SK-N-MC (cell line): ENCODE measurements around the gene GLRX2.
"Not testable (repeated sequence)": the region's sequence is repeated elsewhere in the genome, so short reads cannot be mapped to it uniquely, and the experiment has no call there.

Source experiments
- DNase-seq: peaks from one replicate; pipeline ENCODE4 v3.0.0-alpha.2; 2011; ENCODE audit warnings: low read depth, low spot score
- H3K27ac ChIP-seq: fragments of 200-600 bp; sonication (generic); 2 replicates; pipeline ENCODE4 v1.5.1; 2016; ENCODE audit warnings: mixed run types
- H3K36me3 ChIP-seq: fragments of 200-600 bp; sonication (generic); 2 replicates; pipeline ENCODE4 v1.6.1; 2017; ENCODE audit warnings: antibody characterized with exemption, low read length, mixed read lengths; ENCODE audit not compliant: insufficient read depth
- H3K4me3 ChIP-seq: fragments of 200-600 bp; sonication (generic); 2 replicates; pipeline ENCODE4 v1.5.1; 2016
- H3K9ac ChIP-seq: fragments of 200-600 bp; sonication (generic); 2 replicates; pipeline ENCODE4 v1.8.0; 2017; ENCODE audit warnings: mixed run types, mixed read lengths; ENCODE audit not compliant: insufficient read length
- H3K9me3 ChIP-seq: fragments of 200-600 bp; sonication (generic); 2 replicates; pipeline ENCODE4 v1.6.1; 2017; ENCODE audit warnings: low read depth, mild to moderate bottlenecking, antibody characterized with exemption, low read length, moderate library complexity, mixed read lengths
- EZH2 ChIP-seq: fragments of 200-600 bp; sonication (generic); IDR thresholded peaks from one replicate; pipeline ENCODE4 v1.6.1; 2017; ENCODE audit warnings: antibody characterized with exemption
- FOXP2 ChIP-seq: optimal IDR thresholded peaks from 2 replicates; pipeline ENCODE3; 2011; ENCODE audit warnings: mild to moderate bottlenecking, moderate library complexity; ENCODE audit not compliant: insufficient read depth; ENCODE audit errors: extremely low read length, control extremely low read depth
- POLR2AphosphoS5 ChIP-seq: IDR thresholded peaks from 2 replicates; pipeline ENCODE4 v1.6.1; 2012; ENCODE audit warnings: mild to moderate bottlenecking, low read depth, low read length, borderline replicate concordance

Gene GLRX2

DNA sequence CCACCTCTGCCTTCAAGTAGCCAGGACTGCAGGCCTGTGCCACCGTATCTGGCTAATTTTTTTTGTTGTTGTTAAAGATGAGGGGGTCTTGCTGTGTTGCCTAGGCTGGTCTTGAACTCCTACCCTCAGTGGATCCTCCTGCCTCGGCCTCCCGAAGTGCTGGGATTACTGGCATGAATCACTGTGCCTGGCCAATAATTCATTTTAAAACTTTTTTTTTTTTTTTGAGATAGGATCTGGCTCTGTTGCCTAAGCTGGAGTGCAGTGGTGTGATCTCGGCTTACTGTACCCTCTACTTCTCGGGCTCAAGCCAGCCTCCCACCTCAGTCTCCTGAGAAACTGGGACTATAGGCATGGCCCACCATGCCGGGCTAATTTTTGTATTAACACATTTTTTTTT, 20.2 kb upstream of the GLRX2 start:
- peaks cover 56% of the 10 kb centered on the region for H3K36me3 ChIP-seq
- no peaks in the 10 kb centered on the region for H3K9me3 ChIP-seq
- no peak overlapping the region for H3K9ac ChIP-seq
- H3K4me3 ChIP-seq, result no peak overlapping the region
- no peak for DNase-seq
- TF ChIP-seq POLR2AphosphoS5 (no peak), FOXP2 (no peak), EZH2 (no peak)
- no peak overlapping the region for H3K27ac ChIP-seq

GRCh38 chr1:193123751-193124150, 18.5 kb upstream of the GLRX2 start:
- Histone ChIP-seq H3K9me3 (no peaks in the 10 kb centered on the region), H3K27ac (no peak overlapping the region), H3K36me3 (peaks cover 41% of the 10 kb centered on the region), H3K9ac (peak overlapping the region; percentile 62), H3K4me3 (peak overlapping the region; percentile 84)
- no peak for DNase-seq
- TF ChIP-seq FOXP2 (no peak), EZH2 (no peak), POLR2AphosphoS5 (no peak)

DNA sequence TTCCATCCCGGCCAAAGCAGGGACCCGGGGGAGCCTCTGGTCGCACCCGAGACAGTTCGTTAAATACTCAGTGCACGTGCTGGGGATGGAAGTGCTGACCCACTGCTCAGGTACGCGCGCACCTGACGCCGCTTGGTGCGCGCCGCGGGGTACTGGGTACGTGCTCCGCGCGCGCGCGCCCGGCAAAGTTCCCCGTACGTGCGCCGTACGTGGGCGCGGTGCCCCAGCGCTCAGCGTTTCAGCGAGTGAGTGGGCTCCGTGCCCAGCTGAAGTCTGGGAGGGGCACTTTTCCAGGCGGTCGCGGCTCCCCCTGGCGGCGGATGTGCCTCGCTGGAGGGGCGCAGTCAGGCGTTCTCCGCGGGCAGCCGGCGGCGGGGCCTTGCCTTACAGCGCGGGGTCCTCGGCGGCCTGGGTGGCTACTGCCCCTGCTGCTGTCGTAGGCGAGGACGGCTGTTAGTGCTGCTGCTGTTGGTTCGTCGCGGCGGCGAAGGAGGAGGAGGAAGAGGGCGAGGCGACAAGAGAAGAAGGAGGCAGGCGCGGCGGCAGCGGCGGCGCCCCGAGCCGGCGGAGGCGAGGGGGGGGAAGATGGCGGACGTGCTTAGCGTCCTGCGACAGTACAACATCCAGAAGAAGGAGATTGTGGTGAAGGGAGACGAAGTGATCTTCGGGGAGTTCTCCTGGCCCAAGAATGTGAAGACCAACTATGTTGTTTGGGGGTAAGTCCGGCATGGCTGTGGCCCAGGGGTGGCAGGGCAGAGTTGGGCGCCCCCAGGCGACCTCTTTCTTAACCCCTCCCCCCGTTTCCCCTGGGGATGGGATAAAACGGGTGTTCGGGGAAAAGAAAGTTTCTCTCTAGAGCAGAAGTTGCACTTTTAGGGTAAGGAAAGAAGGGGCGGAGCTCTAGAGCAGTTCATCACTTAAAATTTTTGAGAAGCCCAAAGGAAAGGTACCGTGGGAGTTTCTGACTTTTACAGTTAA, 16.7 kb upstream of the GLRX2 start, which contains the start of gene CDC73:
TSS of gene CDC73 (plus strand) at position 416 of the 978 bp plus-strand sequence. CDS start at position 586, 170 bp downstream.
- H3K36me3 ChIP-seq, result peaks cover 26% of the 10 kb centered on the region
- peak; percentile 78 for DNase-seq
- TF ChIP-seq EZH2 (no peak), POLR2AphosphoS5 (peak; percentile 87; the same call in 1 of the 2 replicates), FOXP2 (peak; percentile 57)
- peak within 1 kb of the TSS; percentile 94 for H3K27ac ChIP-seq
- H3K4me3 ChIP-seq, result peak within 1 kb of the TSS; percentile 84
- no peaks in the 10 kb centered on the region for H3K9me3 ChIP-seq
- H3K9ac ChIP-seq, result peak within 1 kb of the TSS; percentile 84

DNA sequence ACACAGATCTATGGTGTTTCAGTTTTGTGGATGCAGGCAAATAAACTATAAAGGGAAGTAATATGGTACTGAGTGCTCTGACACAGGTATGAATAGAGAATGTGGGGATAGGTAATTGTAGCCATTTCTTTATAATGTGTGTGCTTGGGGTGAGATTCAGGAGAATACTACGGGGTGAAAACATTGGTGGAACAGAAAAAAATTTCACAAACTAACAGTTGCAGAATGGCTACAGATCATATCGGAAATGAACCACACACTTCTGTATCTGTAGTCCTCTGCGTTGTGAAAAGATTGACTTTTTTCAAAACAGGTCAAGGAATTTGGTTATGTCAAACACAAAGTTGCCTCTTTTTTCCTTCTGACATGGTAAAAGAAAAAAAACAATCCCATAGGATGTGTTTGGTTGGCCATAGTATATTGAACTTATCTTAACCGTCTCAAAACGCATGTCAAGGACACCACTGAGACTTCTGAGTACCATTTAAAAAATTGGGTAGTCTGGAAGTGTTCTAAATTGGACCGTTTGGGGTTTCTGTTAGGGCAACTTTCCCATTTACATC, 15.5 kb upstream of the GLRX2 start:
- no peak for DNase-seq
- no peaks in the 10 kb centered on the region for H3K9me3 ChIP-seq
- H3K36me3 ChIP-seq, result peaks cover 15% of the 10 kb centered on the region
- no peak for TF ChIP-seq FOXP2
- no peak for TF ChIP-seq EZH2
- no peak for TF ChIP-seq POLR2AphosphoS5
- no peak overlapping the region for H3K9ac ChIP-seq
- peak overlapping the region; percentile 84 for H3K4me3 ChIP-seq
- no peak overlapping the region for H3K27ac ChIP-seq

- TF ChIP-seq FOXP2, result no peak
- TF ChIP-seq EZH2, result no peak
- no peak for TF ChIP-seq POLR2AphosphoS5
- H3K27ac ChIP-seq, result no peak overlapping the region
- no peaks in the 10 kb centered on the region for H3K9me3 ChIP-seq
- 0 out of 2 replicates have a peak, but pooled peaks cover 5% of the 10 kb centered on the region for H3K36me3 ChIP-seq
- no peak overlapping the region for H3K4me3 ChIP-seq
- no peak overlapping the region for H3K9ac ChIP-seq
- DNase-seq, result no peak
These were observed 13.9 kb upstream of the GLRX2 start for GRCh38 chr1:193118803-193119730.

- DNase-seq, result no peak
- TF ChIP-seq EZH2 (no peak), FOXP2 (no peak), POLR2AphosphoS5 (no peak)
- H3K4me3 ChIP-seq, result no peak overlapping the region
- no peaks in the 10 kb centered on the region for H3K36me3 ChIP-seq
- H3K9ac ChIP-seq, result no peak overlapping the region
- no peak overlapping the region for H3K27ac ChIP-seq
- H3K9me3 ChIP-seq, result no peaks in the 10 kb centered on the region
These were observed 13.0 kb upstream of the GLRX2 start for GRCh38 chr1:193118194-193118593.

GRCh38 chr1:193117167-193117566, 12.0 kb upstream of the GLRX2 start:
- not testable (repeated sequence) for H3K9me3 ChIP-seq, H3K27ac ChIP-seq, H3K9ac ChIP-seq, H3K36me3 ChIP-seq, DNase-seq, H3K4me3 ChIP-seq
